Left lung (tissue), 10 donors: Measurements from ENCODE around the gene LMAN1L. TPM values are rescaled to one million over a fixed set of nuclear protein-coding genes. Genes with fewer than 3 reads are reported as not detected.

Experiments
- ATAC-seq: fragments of 200-7000 bp; cut with Tn5 transposase; one replicate; pipeline ENCODE4 v1.9.1; 2020; ENCODE audit warnings: moderate library complexity
- DNase-seq, 4 donors: peaks; one replicate each; pipeline ENCODE4 v3.0.0-alpha.2; 2013 to 2020
- H3K27ac ChIP-seq, 2 donors: fragments of 200-600 bp; sonication (generic) in 1 of 2; one replicate each; pipeline versions ENCODE4 v1.5.0 to v1.8.0; 2020 to 2021
- H3K27me3 ChIP-seq, 2 donors: fragments of 200-600 bp; sonication (generic) in 1 of 2; one replicate each; pipeline versions ENCODE4 v1.5.0 to v1.8.0; 2020 to 2021
- H3K36me3 ChIP-seq, 2 donors: fragments of 200-600 bp; sonication (generic) in 1 of 2; one replicate each; pipeline versions ENCODE4 v1.5.0 to v1.8.0; 2020 to 2021
- H3K4me1 ChIP-seq, 2 donors: fragments of 200-600 bp; one replicate each; pipeline ENCODE4 v1.8.0; 2021
- H3K4me3 ChIP-seq, 2 donors: fragments of 200-600 bp; sonication (generic) in 1 of 2; one replicate each; pipeline versions ENCODE4 v1.5.0 to v1.8.0; 2020 to 2021; ENCODE audit warnings: mild to moderate bottlenecking in 1 of 2
- H3K9me3 ChIP-seq, 2 donors: fragments of 200-600 bp; sonication (generic) in 1 of 2; one replicate each; pipeline versions ENCODE4 v1.5.0 to v1.8.0; 2020 to 2021
- CTCF ChIP-seq, 2 donors: fragments of 200-600 bp; sonication (generic) in 1 of 2; IDR thresholded peaks; one replicate each; pipeline versions ENCODE4 v1.5.0 to v1.8.0; 2021; ENCODE audit warnings: antibody characterized with exemption in 2 of 2
- intact Hi-C, 2 donors: fragments of 100-400 bp; cut with DNase I; formaldehyde crosslinking; loops; one replicate each; pipeline versions ENCODE4 v1.11.2 to v1.14.2; 2022
- polyA plus RNA-seq, 6 donors: library from polyadenylated mRNA; unstranded; fragments of 120-200 nt; gene quantifications; one replicate each; pipeline ENCODE4 v1.2.1, GENCODE V29; 2013; ENCODE audit not compliant: insufficient read length in 6 of 6
- total RNA-seq, 2 donors: library from RNA; stranded (reverse); fragmentation: NEBNext Ultra II Directional; extraction: Animal tissue kit (Norgen Biotek cat#: 25700); gene quantifications; one replicate each; pipeline ENCODE4 v1.2.1, GENCODE V29; 2021
- donor health status: DM: no; HTN: yes; CAD: no.
- donor health status: DM: no; HTN: no; CAD: no.

The LMAN1L gene
- total and polyA plus RNA-seq, 8 donors: 0.08 to 0.39 (median 0.32) TPM; not detected in 5

GRCh38 chr15:74847432-74847831 lies 34.8 kb downstream of the LMAN1L start:
- Histone ChIP-seq H3K36me3 (peaks cover 0 to 84% of the 10 kb centered on the region in 2 donors), H3K4me1 (peaks cover 8 to 15% of the 10 kb centered on the region in 2 donors), H3K27me3 (no peaks in the 10 kb centered on the region), H3K9me3 (no peaks in the 10 kb centered on the region), H3K27ac (no peak overlapping the region), H3K4me3 (no peak overlapping the region)
- intact Hi-C loops: no loop called here
- ATAC-seq (no peak), DNase-seq (no peak)
- TF ChIP-seq CTCF (IDR thresholded peaks at IDR 0.05): no peak

- no peak for ATAC-seq
- H3K9me3 ChIP-seq: no peaks in the 10 kb centered on the region
- no peak overlapping the region for H3K4me3 ChIP-seq
- H3K27me3 ChIP-seq: no peaks in the 10 kb centered on the region
- H3K27ac ChIP-seq: no peak overlapping the region
- peaks cover 0 to 94% of the 10 kb centered on the region in 2 donors for H3K36me3 ChIP-seq
- TF ChIP-seq CTCF (IDR thresholded peaks at IDR 0.05): no peak
- DNase-seq: no peak
- H3K4me1 ChIP-seq: no peaks in the 10 kb centered on the region
- intact Hi-C loops: no loop called here
These were observed 37.8 kb downstream of the LMAN1L start for GRCh38 chr15:74850393-74850792.

- DNase-seq (no peak), ATAC-seq (no peak)
- H3K36me3 ChIP-seq: peaks cover 0 to 79% of the 10 kb centered on the region in 2 donors
- no peak overlapping the region for H3K4me3 ChIP-seq
- no peaks in the 10 kb centered on the region for H3K27me3 ChIP-seq
- H3K27ac ChIP-seq: no peak overlapping the region
- TF ChIP-seq CTCF (IDR thresholded peaks at IDR 0.05): no peak
- H3K4me1 ChIP-seq: peaks cover 0 to 6% of the 10 kb centered on the region in 2 donors
- intact Hi-C loops: no loop called here
- no peaks in the 10 kb centered on the region for H3K9me3 ChIP-seq
These were observed 39.3 kb downstream of the LMAN1L start for GRCh38 chr15:74851960-74852359.

- no peak overlapping the region for H3K27ac ChIP-seq
- no peaks in the 10 kb centered on the region for H3K9me3 ChIP-seq
- no peak for ATAC-seq
- no peak for DNase-seq
- no peak overlapping the region for H3K4me3 ChIP-seq
- TF ChIP-seq CTCF (IDR thresholded peaks at IDR 0.05): no peak
- no peaks in the 10 kb centered on the region for H3K27me3 ChIP-seq
- peaks cover 4 to 30% of the 10 kb centered on the region in 2 donors for H3K4me1 ChIP-seq
- intact Hi-C loops: no loop called here
- H3K36me3 ChIP-seq: peaks cover 0 to 60% of the 10 kb centered on the region in 2 donors
These were observed 41.9 kb downstream of the LMAN1L start for GRCh38 chr15:74854453-74855022.

- DNase-seq (no peak), ATAC-seq (no peak)
- no peak for TF ChIP-seq CTCF (IDR thresholded peaks at IDR 0.05)
- Histone ChIP-seq H3K36me3 (peaks cover 0 to 47% of the 10 kb centered on the region in 2 donors), H3K27me3 (no peaks in the 10 kb centered on the region), H3K4me3 (no peak overlapping the region), H3K9me3 (no peaks in the 10 kb centered on the region), H3K4me1 (peaks cover 4 to 30% of the 10 kb centered on the region in 2 donors), H3K27ac (no peak overlapping the region)
- intact Hi-C loops: no loop called here
These were observed 43.2 kb downstream of the LMAN1L start for GRCh38 chr15:74855857-74856256.
